K562 (cell line): ENCODE measurements around the gene BCL2L12. TPM values are rescaled to one million over a fixed set of nuclear protein-coding genes. Genes with fewer than 3 reads are reported as not detected.
A peak's percentile ranks its signal among the peaks of the same experiment; 100 is the strongest.

ENCODE experiments used
- EGR1 ChIP-seq: fragments of 450-650 bp; conservative IDR thresholded peaks from 2 replicates; pipeline ENCODE4 v1.6.1; 2017; ENCODE audit warnings: mild to moderate bottlenecking
- JUND ChIP-seq, 2 experiments: IDR thresholded peaks; 2 replicates in 1 of 2; 3 replicates in 1 of 2; pipeline ENCODE4 v1.6.1; 2011; ENCODE audit warnings: borderline replicate concordance in 2 of 2, low read depth in 2 of 2, low read length in 2 of 2, improper control_type of control experiment in 1 of 2, missing biosample characterization in 1 of 2, missing genetic modification characterization in 1 of 2, missing genetic modification reagents in 1 of 2
- KAT7 ChIP-seq: sonication (generic); formaldehyde crosslinking; IDR thresholded peaks from 2 replicates; pipeline ENCODE4 v1.8.0; 2022; ENCODE audit warnings: missing genetic modification reagents, mild to moderate bottlenecking, borderline replicate concordance
- RAD21 ChIP-seq, 2 experiments: fragments of 250-450 bp in 1 of 2; fragments of 450-650 bp in 1 of 2; sonication (Bioruptor Pico) in 1 of 2; formaldehyde crosslinking in 1 of 2; IDR thresholded peaks in 1 of 2; conservative IDR thresholded peaks in 1 of 2; 2 replicates each; pipeline versions ENCODE4 v1.4.0 to v1.8.0; 2020 to 2022; ENCODE audit warnings: mild to moderate bottlenecking in 2 of 2, moderate library complexity in 1 of 2
- STAG1 ChIP-seq: sonication (generic); formaldehyde crosslinking; IDR thresholded peaks from 2 replicates; pipeline ENCODE4 v1.5.0; 2020; ENCODE audit warnings: missing genetic modification reagents, borderline replicate concordance
- TRIM28 ChIP-seq: fragments of 450-650 bp; IDR thresholded peaks from 2 replicates; pipeline ENCODE4 v1.6.1; 2017
- ZNF407 ChIP-seq: fragments of 450-650 bp; IDR thresholded peaks from 2 replicates; pipeline ENCODE4 v1.6.1; 2016; ENCODE audit warnings: low read depth
- polyA plus RNA-seq, 8 experiments: library from polyadenylated mRNA; depleted of rRNA in 4 of 8; stranded (reverse) in 5 of 8; unstranded in 3 of 8; fragments of >200 nt; fragmentation: Nextera tagmentation in 2 of 8; fragmentation: Illumina TruSeq in 1 of 8; extraction: Ambion mirVana in 2 of 8; extraction: Trizol in 1 of 8; gene quantifications; 2 replicates each; pipeline versions ENCODE4 v1.2.1 to v1.2.3, GENCODE V29; 2011 to 2014; ENCODE audit warnings: inconsistent platforms in 1 of 8, missing spikeins in 1 of 8
- total RNA-seq, 7 experiments: library from RNA; depleted of rRNA in 6 of 7; stranded (reverse); fragments of >200 nt in 6 of 7; fragmentation: Illumina TruSeq in 2 of 7; extraction: Trizol in 2 of 7; gene quantifications; 2 replicates each; pipeline versions ENCODE4 v1.2.1 to v1.2.3, GENCODE V29; 2011 to 2021; ENCODE audit warnings: low replicate concordance in 1 of 7
- TF ChIP-seq, protein P1 (sequence below), 3 experiments: fragments of 200-800 bp in 1 of 3; sonication (Bioruptor generic) in 1 of 3; sonication (generic) in 1 of 3; formaldehyde crosslinking in 1 of 3; IDR thresholded peaks; 2 replicates each; pipeline versions ENCODE4 v1.6.1 to v1.8.0; 2016 to 2022; ENCODE audit warnings: mild to moderate bottlenecking in 2 of 3, missing compliant biosample characterization in 2 of 3, missing genetic modification characterization in 2 of 3, missing genetic modification reagents in 1 of 3
- TF ChIP-seq, protein P2 (sequence below), 3 experiments: fragments of 200-800 bp in 1 of 3; fragments of 250-450 bp in 1 of 3; fragments of 450-650 bp in 1 of 3; sonication (Bioruptor Pico) in 1 of 3; sonication (Bioruptor generic) in 1 of 3; formaldehyde crosslinking in 1 of 3; IDR thresholded peaks; 2 replicates each; pipeline versions ENCODE4 v1.6.1 to v1.8.0; 2016 to 2022; ENCODE audit warnings: mild to moderate bottlenecking in 2 of 3, missing genetic modification characterization in 2 of 3, missing compliant biosample characterization in 1 of 3, moderate library complexity in 1 of 3
- TF ChIP-seq, protein P3 (sequence below): sonication (generic); formaldehyde crosslinking; IDR thresholded peaks from 2 replicates; pipeline ENCODE4 v1.8.0; 2022; ENCODE audit warnings: mild to moderate bottlenecking, missing genetic modification reagents

The BCL2L12 gene
- total and polyA plus RNA-seq, 9 of the 15 experiments (the other 6 are each of a cell fraction or from before 2014, with no cell fraction given): 7.4 to 263 (median 81.2) TPM

DNA sequence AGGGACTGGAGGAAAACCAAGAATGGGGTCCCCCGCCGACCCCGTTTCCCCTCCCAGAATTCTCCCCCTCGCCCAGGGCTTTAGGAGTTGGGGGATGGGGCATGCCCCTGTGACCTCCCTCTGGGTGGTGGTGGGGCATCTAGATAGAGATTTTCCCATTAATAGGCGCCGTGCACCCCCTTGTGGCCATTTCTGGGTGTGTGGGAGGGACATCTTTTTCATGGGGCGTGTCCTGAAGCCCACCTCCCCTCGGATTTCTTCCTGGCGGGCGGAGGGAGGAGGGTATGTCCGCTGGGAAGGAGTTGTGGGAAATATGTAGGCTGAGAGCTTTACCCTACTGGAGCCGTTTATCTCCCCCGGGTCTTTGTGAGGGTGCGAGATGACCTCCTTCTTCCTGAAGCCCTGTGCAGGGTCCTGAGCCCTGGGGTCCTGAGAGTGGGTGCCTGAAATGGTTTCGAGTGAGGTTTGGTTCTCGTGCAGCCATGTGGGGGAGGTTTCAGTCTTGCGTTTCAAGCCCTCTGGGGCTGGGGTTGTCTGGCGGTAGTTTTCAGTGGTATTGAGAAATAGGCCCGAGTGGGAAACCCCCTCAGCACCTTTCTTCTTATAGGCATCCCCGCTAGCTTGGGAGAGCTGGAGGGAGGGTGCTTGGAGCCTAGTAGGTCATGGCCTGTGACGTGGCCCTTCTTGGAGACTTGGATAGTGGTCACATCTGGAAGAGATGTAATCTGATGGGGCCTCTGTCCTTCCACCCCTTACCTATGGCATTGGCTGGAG lies 12.4 kb downstream of the BCL2L12 start (continued):
- TF ChIP-seq, protein P1, sequence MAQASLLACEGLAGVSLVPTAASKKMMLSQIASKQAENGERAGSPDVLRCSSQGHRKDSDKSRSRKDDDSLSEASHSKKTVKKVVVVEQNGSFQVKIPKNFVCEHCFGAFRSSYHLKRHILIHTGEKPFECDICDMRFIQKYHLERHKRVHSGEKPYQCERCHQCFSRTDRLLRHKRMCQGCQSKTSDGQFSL (CRISPR knock-in tag; IDR thresholded peaks at IDR 0.05): no peak
- TF ChIP-seq, protein P1 (tag; IDR thresholded peaks at IDR 0.05): peak in 1 of 2 experiments; percentile 38; a peak in 1 of 4 replicates
- peak; percentile 60 to 73 for TF ChIP-seq RAD21 (CRISPR knock-in tag; conservative IDR thresholded peaks at IDR 0.05 in 1 of 2, IDR thresholded peaks at IDR 0.05 in 1 of 2)
- peak; percentile 72; the same call in 1 of the 2 replicates for TF ChIP-seq KAT7 (CRISPR knock-in tag)
- 0 out of 2 replicates have a peak, but pooled peaks have one; percentile 6 for TF ChIP-seq JUND (IDR thresholded peaks at IDR 0.05; ENCODE audit: borderline replicate concordance, low read depth, low read length)
- no peak; the same call in 2 of the 3 replicates for TF ChIP-seq JUND (tag; IDR thresholded peaks at IDR 0.05; ENCODE audit: borderline replicate concordance, low read depth, low read length)
- TF ChIP-seq EGR1: peak; percentile 38; the same call in 1 of the 2 replicates
- TF ChIP-seq STAG1 (CRISPR knock-in tag): peak; percentile 70; the same call in 1 of the 2 replicates
- TF ChIP-seq TRIM28: peak; percentile 20; the same call in 1 of the 2 replicates
- TF ChIP-seq, protein P2, sequence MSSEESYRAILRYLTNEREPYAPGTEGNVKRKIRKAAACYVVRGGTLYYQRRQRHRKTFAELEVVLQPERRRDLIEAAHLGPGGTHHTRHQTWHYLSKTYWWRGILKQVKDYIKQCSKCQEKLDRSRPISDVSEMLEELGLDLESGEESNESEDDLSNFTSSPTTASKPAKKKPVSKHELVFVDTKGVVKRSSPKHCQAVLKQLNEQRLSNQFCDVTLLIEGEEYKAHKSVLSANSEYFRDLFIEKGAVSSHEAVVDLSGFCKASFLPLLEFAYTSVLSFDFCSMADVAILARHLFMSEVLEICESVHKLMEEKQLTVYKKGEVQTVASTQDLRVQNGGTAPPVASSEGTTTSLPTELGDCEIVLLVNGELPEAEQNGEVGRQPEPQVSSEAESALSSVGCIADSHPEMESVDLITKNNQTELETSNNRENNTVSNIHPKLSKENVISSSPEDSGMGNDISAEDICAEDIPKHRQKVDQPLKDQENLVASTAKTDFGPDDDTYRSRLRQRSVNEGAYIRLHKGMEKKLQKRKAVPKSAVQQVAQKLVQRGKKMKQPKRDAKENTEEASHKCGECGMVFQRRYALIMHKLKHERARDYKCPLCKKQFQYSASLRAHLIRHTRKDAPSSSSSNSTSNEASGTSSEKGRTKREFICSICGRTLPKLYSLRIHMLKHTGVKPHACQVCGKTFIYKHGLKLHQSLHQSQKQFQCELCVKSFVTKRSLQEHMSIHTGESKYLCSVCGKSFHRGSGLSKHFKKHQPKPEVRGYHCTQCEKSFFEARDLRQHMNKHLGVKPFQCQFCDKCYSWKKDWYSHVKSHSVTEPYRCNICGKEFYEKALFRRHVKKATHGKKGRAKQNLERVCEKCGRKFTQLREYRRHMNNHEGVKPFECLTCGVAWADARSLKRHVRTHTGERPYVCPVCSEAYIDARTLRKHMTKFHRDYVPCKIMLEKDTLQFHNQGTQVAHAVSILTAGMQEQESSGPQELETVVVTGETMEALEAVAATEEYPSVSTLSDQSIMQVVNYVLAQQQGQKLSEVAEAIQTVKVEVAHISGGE (CRISPR knock-in tag; IDR thresholded peaks at IDR 0.05): peak in 1 of 3 experiments; percentile 34; a peak in 1 of 6 replicates
- TF ChIP-seq, protein P3, sequence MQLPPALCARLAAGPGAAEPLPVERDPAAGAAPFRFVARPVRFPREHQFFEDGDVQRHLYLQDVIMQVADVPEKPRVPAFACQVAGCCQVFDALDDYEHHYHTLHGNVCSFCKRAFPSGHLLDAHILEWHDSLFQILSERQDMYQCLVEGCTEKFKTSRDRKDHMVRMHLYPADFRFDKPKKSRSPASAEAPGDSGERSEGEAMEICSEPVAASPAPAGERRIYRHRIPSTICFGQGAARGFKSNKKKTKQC: peak; percentile 45; the same call in 1 of the 2 replicates
- no peak for TF ChIP-seq ZNF407
